HepG2 (cell line): ENCODE results near the gene MYO7A. TPM values are rescaled to one million over a fixed set of nuclear protein-coding genes. Genes with fewer than 3 reads are reported as not detected.

Experiments used
- ATAC-seq: fragments of 200-7000 bp; cut with Tn5 transposase; 3 replicates; pipeline ENCODE4 v1.9.1; 2020; ENCODE audit warnings: mild to moderate bottlenecking, moderate library complexity
- BruUV-seq: library from RNA; stranded (reverse); fragments of 400-500 nt; replicated peaks from 2 replicates; lab custom pipeline; 2021; lab: Mats Ljungman, UMichigan
- CTCF ChIA-PET: fragments of 300-600 bp; formaldehyde crosslinking; extraction: SDS; loops from one replicate; lab custom pipeline; 2021; ENCODE audit warnings: low total read pairs, inconsistent platforms, low intra/inter-chr PET ratio; lab: Yijun Ruan, JAX
- POLR2A ChIA-PET: fragments of 350-600 bp; sonication (Branson Sonifier 250); formaldehyde crosslinking; loops from one replicate; lab custom pipeline; 2020; ENCODE audit warnings: antibody characterized with exemption, inconsistent platforms; lab: Yijun Ruan, JAX
- DNase-seq: peaks from one replicate; pipeline ENCODE4 v3.0.0-alpha.2; 2015; ENCODE audit warnings: low spot score
- FAIRE-seq: peaks from 3 replicates; lab custom pipeline; 2011; peaks lifted over from hg19 to GRCh38; lab: Jason Lieb, UNC
- H2AFZ ChIP-seq: one replicate; pipeline ENCODE4 v1.6.1; 2011; ENCODE audit warnings: low read length, inconsistent platforms
- H3K27ac ChIP-seq: fragments of 300-600 bp; 3 replicates; pipeline ENCODE4 v1.8.0; 2011; ENCODE audit warnings: mixed run types, mild to moderate bottlenecking, mixed read lengths, low read length, inconsistent platforms; ENCODE audit not compliant: insufficient read depth; ENCODE audit errors: extremely low read length
- H3K27me3 ChIP-seq, 2 experiments: fragments of 200-600 bp in 1 of 2; 2 replicates in 1 of 2; 3 replicates in 1 of 2; pipeline versions ENCODE4 v1.6.0 to v1.8.0; 2011; ENCODE audit warnings: low read length in 2 of 2, mild to moderate bottlenecking in 2 of 2, moderate library complexity in 2 of 2, inconsistent platforms in 1 of 2; ENCODE audit not compliant: insufficient read depth in 2 of 2, control insufficient read depth in 1 of 2
- H3K36me3 ChIP-seq, 2 experiments: fragments of 200-600 bp in 1 of 2; replicated peaks in 1 of 2; 2 replicates in 1 of 2; 3 replicates in 1 of 2; pipeline versions ENCODE4 v1.5.1 to v1.8.0; 2011; ENCODE audit warnings: low read length in 2 of 2, inconsistent platforms in 1 of 2; ENCODE audit not compliant: insufficient read depth in 2 of 2, control insufficient read depth in 1 of 2
- H3K4me1 ChIP-seq: 2 replicates; pipeline ENCODE4 v1.5.1; 2012; ENCODE audit warnings: low read length, inconsistent platforms; ENCODE audit not compliant: insufficient read depth
- H3K4me2 ChIP-seq: 2 replicates; pipeline ENCODE4 v1.6.0; 2011; ENCODE audit warnings: low read depth, low read length, inconsistent platforms
- H3K4me3 ChIP-seq, 3 experiments: fragments of 200-600 bp in 1 of 3; sonication (generic), shearing (Covaris generic) in 1 of 3; replicated peaks in 1 of 3; 2 replicates each; pipeline ENCODE4 v1.5.1; 2011 to 2016; ENCODE audit warnings: low read length in 3 of 3, inconsistent platforms in 2 of 3, low read depth in 2 of 3, mild to moderate bottlenecking in 2 of 3, control low read depth in 1 of 3, mixed read lengths in 1 of 3; ENCODE audit not compliant: insufficient read depth in 1 of 3
- H3K79me2 ChIP-seq: one replicate; pipeline ENCODE4 v1.6.1; 2011; ENCODE audit warnings: low read length, inconsistent platforms; ENCODE audit not compliant: insufficient read depth
- H3K9ac ChIP-seq: 2 replicates; pipeline ENCODE4 v1.6.0; 2011; ENCODE audit warnings: mild to moderate bottlenecking, low read depth, low read length, inconsistent platforms; ENCODE audit not compliant: insufficient read depth
- H3K9me3 ChIP-seq: 2 replicates; pipeline ENCODE4 v1.5.1; 2012; ENCODE audit warnings: mild to moderate bottlenecking, low read length
- H4K20me1 ChIP-seq: 2 replicates; pipeline ENCODE4 v1.6.0; 2011; ENCODE audit warnings: inconsistent platforms, mild to moderate bottlenecking, low read length, moderate library complexity; ENCODE audit not compliant: insufficient read depth
- BHLHE40 ChIP-seq: IDR thresholded peaks from 2 replicates; pipeline ENCODE4 v1.6.1; 2011; ENCODE audit warnings: low read length, improper control_type of control experiment
- CREBL2 ChIP-seq: sonication (generic); formaldehyde crosslinking; IDR thresholded peaks from 2 replicates; pipeline ENCODE4 v1.8.1; 2023; ENCODE audit warnings: missing genetic modification reagents, mild to moderate bottlenecking, borderline replicate concordance
- DMAP1 ChIP-seq: IDR thresholded peaks from 2 replicates; pipeline ENCODE4 v1.6.1; 2016
- KDM4B ChIP-seq: sonication (generic); formaldehyde crosslinking; IDR thresholded peaks from 2 replicates; pipeline ENCODE4 v1.4.0; 2020; ENCODE audit warnings: missing genetic modification reagents
- LBX2 ChIP-seq: sonication (generic); formaldehyde crosslinking; IDR thresholded peaks from 2 replicates; pipeline ENCODE4 v1.5.0; 2020; ENCODE audit warnings: missing genetic modification reagents, mild to moderate bottlenecking, borderline replicate concordance
- MAF1 ChIP-seq: sonication (generic); formaldehyde crosslinking; IDR thresholded peaks from 2 replicates; pipeline ENCODE4 v1.5.0; 2020; ENCODE audit warnings: missing genetic modification reagents, borderline replicate concordance
- NBN ChIP-seq: fragments of 450-650 bp; conservative IDR thresholded peaks from 2 replicates; pipeline ENCODE4 v1.6.1; 2017
- PCBP1 ChIP-seq: fragments of 200-400 bp; formaldehyde crosslinking; IDR thresholded peaks from 2 replicates; pipeline ENCODE4 v1.6.1; 2017; ENCODE audit warnings: mild to moderate bottlenecking, low read depth, low read length, borderline replicate concordance
- POLR2G ChIP-seq: fragments of 200-400 bp; formaldehyde crosslinking; IDR thresholded peaks from 2 replicates; pipeline ENCODE4 v1.6.1; 2018; ENCODE audit warnings: mild to moderate bottlenecking, low read depth, low read length, moderate library complexity
- PREB ChIP-seq: sonication (generic); formaldehyde crosslinking; IDR thresholded peaks from 2 replicates; pipeline ENCODE4 v1.4.0; 2020; ENCODE audit warnings: missing genetic modification reagents
- RBM22 ChIP-seq: fragments of 200-400 bp; formaldehyde crosslinking; optimal IDR thresholded peaks from 2 replicates; pipeline ENCODE3; 2017; ENCODE audit warnings: mild to moderate bottlenecking, low read length, moderate library complexity
- TBX2 ChIP-seq: sonication (generic); formaldehyde crosslinking; IDR thresholded peaks from 2 replicates; pipeline ENCODE4 v1.5.0; 2020; ENCODE audit warnings: missing genetic modification reagents, mild to moderate bottlenecking, borderline replicate concordance
- ZBTB10 ChIP-seq: sonication (generic); formaldehyde crosslinking; IDR thresholded peaks from 2 replicates; pipeline ENCODE4 v1.4.0; 2020; ENCODE audit warnings: missing genetic modification reagents, borderline replicate concordance
- ZMAT5 ChIP-seq: sonication (generic); formaldehyde crosslinking; IDR thresholded peaks from 2 replicates; pipeline ENCODE4 v1.5.0; 2020; ENCODE audit warnings: mild to moderate bottlenecking, low read depth, missing genetic modification reagents, borderline replicate concordance
- ZNF136 ChIP-seq: sonication (generic); formaldehyde crosslinking; IDR thresholded peaks from 2 replicates; pipeline ENCODE4 v1.8.1; 2022; ENCODE audit warnings: low read depth, mild to moderate bottlenecking, moderate library complexity, missing genetic modification reagents
- ZNF253 ChIP-seq: sonication (generic); formaldehyde crosslinking; IDR thresholded peaks from 2 replicates; pipeline ENCODE4 v1.8.0; 2022; ENCODE audit warnings: mild to moderate bottlenecking, missing genetic modification reagents, borderline replicate concordance
- ZNF704 ChIP-seq: sonication (generic); formaldehyde crosslinking; IDR thresholded peaks from 2 replicates; pipeline ENCODE4 v1.8.1; 2023; ENCODE audit warnings: mild to moderate bottlenecking, inconsistent platforms, moderate library complexity, missing genetic modification reagents, borderline replicate concordance
- ZNF768 ChIP-seq: sonication (generic); formaldehyde crosslinking; IDR thresholded peaks from 2 replicates; pipeline ENCODE4 v1.4.0; 2020; ENCODE audit warnings: missing genetic modification reagents
- ZNF891 ChIP-seq: sonication (generic); formaldehyde crosslinking; IDR thresholded peaks from 2 replicates; pipeline ENCODE4 v1.5.0; 2020; ENCODE audit warnings: mild to moderate bottlenecking, missing genetic modification reagents
- WGBS: methylation state at CpG from one replicate; pipeline ENCODE4 v1.1.6; 2017; ENCODE audit warnings: low lambda C conversion rate; 5-methylcytosine and 5-hydroxymethylcytosine counted together
- in situ Hi-C: cut with HindIII; loops from 2 replicates; pipeline ENCODE4 v1.10.0; 2017; ENCODE audit warnings: low pct_unique_long_range_greater_than_20kb; ENCODE audit not compliant: extremely low pct_ligation_motif_present
- intact Hi-C: fragments of 100-400 bp; cut with micrococcal nuclease; formaldehyde crosslinking; loops from one replicate; pipeline ENCODE4 v1.10.0; 2022; ENCODE audit not compliant: unreplicated experiment
- polyA plus RNA-seq, 8 experiments: library from polyadenylated mRNA; depleted of rRNA in 3 of 8; stranded (reverse) in 7 of 8; unstranded in 1 of 8; fragments of >200 nt; fragmentation: Illumina TruSeq in 4 of 8; extraction: Trizol in 4 of 8; gene quantifications; 2 replicates each; pipeline versions ENCODE4 v1.2.1 to v1.2.3, GENCODE V29; 2011 to 2016; ENCODE audit warnings: low read depth in 4 of 8, missing spikeins in 1 of 8, mixed read lengths in 1 of 8; ENCODE audit not compliant: insufficient read depth in 1 of 8
- total RNA-seq, 5 experiments: library from RNA; depleted of rRNA; stranded (reverse); fragments of >200 nt; fragmentation: Illumina TruSeq; extraction: Trizol; gene quantifications; 2 replicates each; pipeline ENCODE4 v1.2.3, GENCODE V29; 2016; ENCODE audit warnings: low read depth in 1 of 5

Gene MYO7A
- total and polyA plus RNA-seq, 2 of the 13 experiments (the other 11 are each of a cell fraction or from before 2014, with no cell fraction given), result 7.5 to 10.0 TPM

- no peak overlapping the region for H3K27ac ChIP-seq
- peaks cover 14% of the 10 kb centered on the region for H3K4me1 ChIP-seq
- H4K20me1 ChIP-seq, result no peaks in the 10 kb centered on the region
- H2AFZ ChIP-seq, result no peak overlapping the region
- POLR2A ChIA-PET, result no interaction called here
- TF ChIP-seq PCBP1 (no peak), ZNF891 (CRISPR knock-in tag) (no peak), BHLHE40 (no peak), ZMAT5 (CRISPR knock-in tag) (no peak), ZNF136 (CRISPR knock-in tag) (no peak), KDM4B (CRISPR knock-in tag) (no peak), NBN (no peak), DMAP1 (no peak), PREB (CRISPR knock-in tag) (no peak), ZBTB10 (CRISPR knock-in tag) (no peak), ZNF253 (CRISPR knock-in tag) (no peak), ZNF768 (CRISPR knock-in tag) (no peak), CREBL2 (no peak), TBX2 (no peak), MAF1 (CRISPR knock-in tag) (no peak), ZNF704 (CRISPR knock-in tag) (no peak), RBM22 (no peak), LBX2 (no peak), POLR2G (no peak)
- in situ Hi-C loops, result no loop called here
- H3K9me3 ChIP-seq, result no peaks in the 10 kb centered on the region
- no peaks in the 10 kb centered on the region; a peak in 1 of 5 replicates for H3K36me3 ChIP-seq
- H3K9ac ChIP-seq, result no peak overlapping the region
- intact Hi-C loops, result no loop called here
- WGBS, result 93% methylated on average over 9 of the region's 22 CpGs
- DNase-seq, result no peak
- H3K4me3 ChIP-seq, result no peak overlapping the region
- CTCF ChIA-PET, result no interaction called here
- H3K27me3 ChIP-seq, result no peaks in the 10 kb centered on the region
- BruUV-seq, result no TSS peak
- no peak for ATAC-seq
- H3K79me2 ChIP-seq, result no peaks in the 10 kb centered on the region
- H3K4me2 ChIP-seq, result no peak overlapping the region
- FAIRE-seq, result no peak
These were observed 53.9 kb downstream of the MYO7A start for GRCh38 chr11:77181799-77182541.
